Mucosa of stomach (tissue), 1 donor: Measurements from ENCODE around the gene GNA12.
"Not testable (repeated sequence)": the region's sequence is repeated elsewhere in the genome, so short reads cannot be mapped to it uniquely, and the experiment has no call there.

Experiments used
- H3K27me3 ChIP-seq: one replicate; pipeline ENCODE4 v1.7.0; 2013; ENCODE audit warnings: mild to moderate bottlenecking, low read length; ENCODE audit not compliant: control insufficient read depth, insufficient read depth
- H3K36me3 ChIP-seq: one replicate; pipeline ENCODE4 v1.7.0; 2013; ENCODE audit warnings: low read length; ENCODE audit not compliant: control insufficient read depth, insufficient read depth
- H3K4me1 ChIP-seq: one replicate; pipeline ENCODE4 v1.7.0; 2013; ENCODE audit warnings: mild to moderate bottlenecking, low read length; ENCODE audit not compliant: control insufficient read depth, insufficient read depth
- H3K4me3 ChIP-seq: one replicate; pipeline ENCODE4 v1.7.0; 2013; ENCODE audit warnings: low read length
- H3K9ac ChIP-seq: one replicate; pipeline ENCODE4 v1.7.0; 2013; ENCODE audit warnings: mild to moderate bottlenecking, low read length, moderate library complexity
- H3K9me3 ChIP-seq: one replicate; pipeline ENCODE4 v1.7.0; 2013; ENCODE audit warnings: mild to moderate bottlenecking, low read length, moderate library complexity; ENCODE audit not compliant: control insufficient read depth
- donor health status: Pancreatic carcinoma.

The GNA12 gene

GRCh38 chr7:2687338-2687869 lies 156.7 kb downstream of the GNA12 start:
- no peak overlapping the region for H3K9ac ChIP-seq
- no peaks in the 10 kb centered on the region for H3K9me3 ChIP-seq
- peaks cover 10% of the 10 kb centered on the region for H3K4me1 ChIP-seq
- no peak overlapping the region for H3K4me3 ChIP-seq
- H3K27me3 ChIP-seq, result peaks cover 42% of the 10 kb centered on the region
- no peaks in the 10 kb centered on the region for H3K36me3 ChIP-seq

GRCh38 chr7:2686101-2686500 lies 158.0 kb downstream of the GNA12 start:
- Histone ChIP-seq H3K27me3 (peaks cover 42% of the 10 kb centered on the region), H3K9ac (no peak overlapping the region), H3K36me3 (no peaks in the 10 kb centered on the region), H3K4me1 (peaks cover 10% of the 10 kb centered on the region), H3K4me3 (no peak overlapping the region), H3K9me3 (no peaks in the 10 kb centered on the region)

GRCh38 chr7:2684501-2684900 lies 159.6 kb downstream of the GNA12 start:
- peaks cover 10% of the 10 kb centered on the region for H3K4me1 ChIP-seq
- no peaks in the 10 kb centered on the region for H3K36me3 ChIP-seq
- H3K9ac ChIP-seq, result no peak overlapping the region
- peaks cover 42% of the 10 kb centered on the region for H3K27me3 ChIP-seq
- no peak overlapping the region for H3K4me3 ChIP-seq
- H3K9me3 ChIP-seq, result no peaks in the 10 kb centered on the region

- no peak overlapping the region for H3K4me3 ChIP-seq
- H3K36me3 ChIP-seq, result no peaks in the 10 kb centered on the region
- H3K27me3 ChIP-seq, result peaks cover 21% of the 10 kb centered on the region
- no peaks in the 10 kb centered on the region for H3K4me1 ChIP-seq
- H3K9ac ChIP-seq, result no peak overlapping the region
- no peaks in the 10 kb centered on the region for H3K9me3 ChIP-seq
Observed at GRCh38 chr7:2681929-2682799, 161.9 kb downstream of the GNA12 start.

- Histone ChIP-seq H3K36me3 (no peaks in the 10 kb centered on the region), H3K9ac (no peak overlapping the region), H3K4me1 (no peaks in the 10 kb centered on the region), H3K9me3 (no peaks in the 10 kb centered on the region), H3K4me3 (no peak overlapping the region), H3K27me3 (peaks cover 14% of the 10 kb centered on the region)
Observed at GRCh38 chr7:2680792-2681490, 163.2 kb downstream of the GNA12 start.

GRCh38 chr7:2680256-2680655 lies 163.9 kb downstream of the GNA12 start:
- peaks cover 14% of the 10 kb centered on the region for H3K27me3 ChIP-seq
- H3K9me3 ChIP-seq, result no peaks in the 10 kb centered on the region
- H3K9ac ChIP-seq, result no peak overlapping the region
- no peaks in the 10 kb centered on the region for H3K4me1 ChIP-seq
- no peaks in the 10 kb centered on the region for H3K36me3 ChIP-seq
- no peak overlapping the region for H3K4me3 ChIP-seq

GRCh38 chr7:2679135-2680127 lies 164.7 kb downstream of the GNA12 start:
- not testable (repeated sequence) for H3K4me3 ChIP-seq, H3K9ac ChIP-seq

GRCh38 chr7:2678454-2678853 lies 165.7 kb downstream of the GNA12 start:
- H3K4me3 ChIP-seq, H3K36me3 ChIP-seq, H3K4me1 ChIP-seq, H3K9me3 ChIP-seq, H3K9ac ChIP-seq: not testable (repeated sequence)
- peaks cover 14% of the 10 kb centered on the region for H3K27me3 ChIP-seq

More at GRCh38 chr7:2679135-2680127, 164.7 kb downstream of the GNA12 start:
- H3K9me3 ChIP-seq, H3K36me3 ChIP-seq, H3K4me1 ChIP-seq: not testable (repeated sequence)
- peaks cover 14% of the 10 kb centered on the region for H3K27me3 ChIP-seq
